ENCODE measurements around the gene RSRP1.

- TF ChIP-seq CTCF (IDR thresholded peaks at IDR 0.05) (no peak), POLR2A (IDR thresholded peaks at IDR 0.05) (no peak)
Measured at GRCh38 chr1:25219661-25220251, 27.5 kb downstream of the RSRP1 start.

Data from lower leg skin (tissue), 3 donors.